ENCODE results near the gene EED.
A peak's percentile ranks its signal among the peaks of the same experiment; 100 is the strongest.
"Not testable (repeated sequence)": the region's sequence is repeated elsewhere in the genome, so short reads cannot be mapped to it uniquely, and the experiment has no call there.

Gene EED

GRCh38 chr11:86219311-86220193 is 25.0 kb upstream of the EED start:
- DNase-seq, result no peak

GRCh38 chr11:86220653-86221052 is 23.9 kb upstream of the EED start:
- DNase-seq, result no peak

DNA sequence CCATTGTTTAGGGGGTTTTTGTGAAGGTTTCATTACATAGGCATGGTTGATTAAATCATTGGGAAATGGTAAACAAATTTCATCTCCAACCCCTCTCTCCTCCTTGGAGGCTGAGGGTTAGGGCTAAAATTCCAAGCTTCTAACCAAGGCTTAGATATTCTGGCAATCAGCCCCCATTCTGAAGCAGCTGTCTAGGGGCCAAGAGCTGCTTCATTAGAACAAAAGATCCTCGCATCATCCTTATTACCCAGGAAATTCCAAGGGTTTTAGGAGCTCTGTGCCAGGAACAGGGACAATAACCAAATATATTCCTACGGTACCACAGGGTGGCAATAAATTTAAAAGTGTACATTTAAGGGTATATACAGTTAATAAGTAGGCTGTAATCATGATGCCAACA is 22.5 kb upstream of the EED start:
- no peak for DNase-seq

- not testable (repeated sequence) for DNase-seq
Observed at GRCh38 chr11:86224575-86224974, 20.0 kb upstream of the EED start.

DNA sequence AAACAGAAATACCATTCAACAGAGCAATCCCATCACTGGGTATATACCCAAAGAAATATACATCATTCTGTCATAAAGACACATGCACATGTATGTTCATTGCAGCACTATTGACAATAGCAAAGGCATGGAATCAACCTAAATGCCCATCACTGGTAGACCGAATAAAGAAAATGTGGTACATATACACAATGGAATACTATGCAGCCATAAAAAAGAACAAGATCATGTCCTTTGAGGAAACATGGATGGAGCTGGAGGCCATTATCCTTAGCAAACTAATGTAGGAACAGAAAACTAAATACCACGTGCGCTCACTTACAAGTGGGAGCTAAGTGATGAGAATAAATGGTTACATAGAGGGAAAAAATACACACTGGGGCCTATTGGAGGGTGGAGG is 19.2 kb upstream of the EED start:
- not testable (repeated sequence) for DNase-seq

DNA sequence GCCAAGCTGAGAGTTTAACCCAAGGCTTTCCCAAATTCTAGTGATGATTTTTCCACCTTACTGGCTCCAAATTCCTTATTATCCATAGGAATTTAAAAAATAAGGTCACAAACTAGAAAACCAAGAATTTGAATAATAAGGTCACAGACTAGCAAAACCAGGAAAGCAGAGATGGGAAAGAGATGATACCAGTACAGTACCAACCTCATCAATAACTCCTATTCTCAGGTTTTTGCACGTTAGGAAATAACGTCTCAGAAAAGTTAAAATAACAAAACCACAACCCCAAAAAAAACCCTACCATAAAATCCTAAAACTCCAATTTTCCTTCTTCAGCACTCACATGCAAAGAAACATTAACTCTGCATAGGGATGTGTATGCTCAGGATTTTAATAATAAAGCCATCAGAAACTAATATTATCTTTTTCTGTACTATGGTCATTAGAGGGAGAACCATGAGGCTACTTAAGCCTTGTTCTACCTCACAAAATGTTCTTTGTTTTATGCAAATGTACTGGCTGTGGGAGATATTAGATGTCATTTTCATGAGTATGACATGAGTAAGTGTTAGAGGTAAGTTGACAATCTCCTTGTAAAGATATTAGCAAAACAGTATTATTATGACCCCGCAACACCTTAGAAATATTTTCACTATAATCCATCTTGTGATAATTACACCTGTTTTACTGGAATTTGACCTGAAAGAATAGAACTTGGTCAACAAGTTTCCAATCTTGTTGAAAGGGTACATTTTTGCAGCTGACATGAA is 16.1 kb upstream of the EED start:
- DNase-seq, result no peak

DNA sequence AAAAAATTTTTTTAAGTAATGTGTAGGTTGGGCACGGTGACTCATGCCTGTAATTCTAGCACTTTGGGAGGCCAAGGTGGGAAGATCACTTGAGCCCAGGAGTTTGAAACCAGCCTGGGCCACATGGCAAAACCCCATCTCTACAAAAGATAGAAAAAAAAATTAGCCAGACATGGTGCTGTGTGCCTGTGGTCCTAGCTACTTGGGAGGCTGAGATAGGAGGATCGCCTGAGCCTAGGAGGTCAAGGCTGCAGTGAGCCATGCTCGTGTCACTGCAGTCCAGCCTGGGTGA is 15.6 kb upstream of the EED start:
- not testable (repeated sequence) for DNase-seq

GRCh38 chr11:86230179-86230804 is 14.3 kb upstream of the EED start:
- DNase-seq, result no peak

DNA sequence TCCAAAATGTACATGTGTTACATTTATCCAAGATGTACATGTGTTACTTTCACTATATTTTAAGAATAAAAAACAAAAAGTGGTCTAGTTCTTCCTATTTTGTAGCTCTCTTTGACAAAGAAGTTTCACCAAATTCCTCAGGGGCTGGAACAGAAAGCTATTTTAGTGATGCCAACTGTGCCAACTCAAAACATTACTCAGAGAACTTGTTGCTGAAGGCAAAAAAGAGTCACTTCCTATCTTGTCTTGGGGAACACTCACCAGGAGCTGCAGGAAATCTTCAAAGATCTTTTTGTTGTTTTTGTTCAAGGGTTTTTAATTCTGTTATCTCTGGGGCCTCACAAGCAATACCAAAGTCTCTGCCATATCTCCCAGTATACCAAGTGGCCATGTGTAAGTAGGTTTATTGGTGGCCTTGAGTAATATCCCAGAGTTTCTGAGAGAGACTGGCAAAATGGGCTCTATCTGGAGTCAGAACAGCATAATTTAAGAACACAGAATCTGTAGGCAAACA is 13.6 kb upstream of the EED start:
- DNase-seq, result no peak

DNA sequence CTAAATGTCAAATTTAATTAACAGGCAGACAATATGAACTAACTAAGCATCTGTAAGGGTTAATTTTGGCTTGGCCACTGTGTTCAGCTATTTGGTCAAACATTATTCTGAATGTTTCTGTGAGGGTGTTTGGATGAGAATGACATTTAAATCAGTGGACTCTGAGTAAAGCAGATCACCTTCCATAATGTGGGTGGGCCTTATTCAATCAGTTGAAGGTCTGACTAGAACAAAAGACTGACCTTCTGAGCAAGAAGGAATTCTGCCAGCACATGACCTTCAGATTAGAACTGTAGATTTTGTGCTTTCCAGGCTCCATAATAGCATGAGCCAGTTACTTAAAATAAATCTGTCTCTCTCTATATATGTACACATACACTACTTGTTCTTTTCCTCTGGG is 12.0 kb upstream of the EED start:
- no peak for DNase-seq

- DNase-seq, result no peak
Observed at GRCh38 chr11:86234831-86235461, 9.6 kb upstream of the EED start.

GRCh38 chr11:86237267-86237804 is 7.2 kb upstream of the EED start:
- DNase-seq, result no peak

- DNase-seq, result no peak
Observed at GRCh38 chr11:86240164-86240563, 4.4 kb upstream of the EED start.

DNA sequence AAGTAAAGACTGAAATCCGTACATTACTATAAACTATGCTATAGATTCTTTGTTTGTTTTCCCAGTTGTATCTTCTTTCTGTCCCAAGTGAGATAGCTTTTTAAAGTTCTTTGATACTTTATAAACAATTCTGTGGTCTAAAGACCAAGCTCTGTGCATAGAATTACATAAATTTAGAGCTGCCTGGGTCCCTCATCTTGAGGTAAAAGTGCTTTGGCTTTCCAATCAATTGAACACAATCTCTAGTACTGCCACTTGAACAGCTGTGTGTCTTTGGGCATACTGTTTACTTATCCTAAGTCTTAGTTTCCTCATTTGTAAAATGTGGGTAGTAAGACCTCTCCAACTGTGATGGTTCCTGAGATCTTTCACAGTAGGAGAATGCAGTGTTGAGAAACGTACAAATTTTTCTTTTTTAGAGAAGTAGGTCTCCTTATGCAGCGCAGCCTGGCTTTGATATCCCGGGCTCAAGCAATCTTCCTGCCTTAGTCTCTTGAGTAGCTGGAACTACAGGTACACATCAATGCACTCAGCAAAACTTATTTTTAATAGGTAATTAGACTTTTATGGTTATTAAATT is 2.5 kb upstream of the EED start:
- DNase-seq, result no peak

- DNase-seq, result no peak
Observed at GRCh38 chr11:86243396-86243795, 1.2 kb upstream of the EED start.

DNA sequence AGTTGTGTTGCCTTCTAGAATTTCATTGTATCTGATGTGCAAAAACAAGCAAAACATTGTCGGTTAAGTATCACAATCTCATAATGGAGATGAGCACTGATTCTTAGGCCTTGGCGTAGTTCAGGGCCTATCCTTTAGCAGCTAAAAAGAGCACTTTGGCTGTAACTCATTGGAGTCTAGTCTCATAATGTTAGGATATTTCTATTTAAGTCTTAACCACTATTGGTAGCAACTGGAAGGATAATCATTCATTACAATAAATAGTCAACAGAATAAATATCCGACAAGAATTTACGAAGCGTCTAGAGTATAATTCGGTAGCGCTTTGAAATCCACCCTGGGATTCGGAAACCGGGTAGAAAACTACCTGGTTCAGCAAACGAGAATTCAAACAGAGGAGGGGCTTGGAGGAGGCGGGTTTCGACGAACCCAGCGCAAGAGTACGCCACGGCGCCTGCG is 461 bp upstream of the EED start:
- DNase-seq, result no peak

- peak; percentile 69 for DNase-seq
Observed at GRCh38 chr11:86245369-86246292, 1.1 kb downstream of the EED start.

DNA sequence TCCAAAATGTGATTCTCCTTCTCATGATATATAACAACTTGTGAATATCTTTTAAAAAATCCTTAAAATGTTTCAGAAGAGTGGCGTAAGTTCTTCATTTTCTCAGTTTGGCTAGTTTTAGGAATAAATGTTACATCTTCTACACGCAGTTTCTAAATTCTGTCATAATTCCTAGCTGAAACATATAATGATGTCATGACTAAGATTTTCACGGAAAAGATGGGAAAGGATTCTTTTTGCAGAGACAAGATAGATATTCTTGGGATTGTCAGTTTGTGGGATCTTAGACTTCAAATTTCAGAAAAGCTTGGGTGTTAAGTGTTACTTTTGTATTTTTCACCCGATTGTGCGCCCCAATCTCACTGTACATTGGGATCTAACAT is 1.7 kb downstream of the EED start:
- no peak for DNase-seq

DNA sequence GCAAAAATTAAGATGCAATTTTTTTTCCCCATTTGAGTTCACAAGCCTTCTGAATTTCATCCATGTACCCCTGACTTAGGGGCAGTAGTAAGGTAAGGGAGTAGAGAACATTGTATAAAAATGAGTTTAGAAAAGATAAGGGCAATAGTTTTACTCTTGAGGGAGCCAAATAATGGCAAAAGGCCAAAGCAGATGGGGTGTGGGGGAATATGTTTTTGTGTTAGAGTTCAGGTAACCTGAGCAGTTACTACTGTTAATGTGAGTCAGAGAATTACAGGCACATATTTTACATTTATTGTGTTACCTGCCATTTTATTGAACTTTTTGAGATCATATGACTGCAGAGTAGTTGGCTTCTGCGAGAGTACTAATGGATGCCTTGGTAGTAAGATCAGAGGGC is 3.1 kb downstream of the EED start:
- DNase-seq, result no peak

GRCh38 chr11:86248609-86249008 is 4.1 kb downstream of the EED start:
- no peak for DNase-seq
